ENCODE results near the gene HTATSF1.

The HTATSF1 gene

DNA sequence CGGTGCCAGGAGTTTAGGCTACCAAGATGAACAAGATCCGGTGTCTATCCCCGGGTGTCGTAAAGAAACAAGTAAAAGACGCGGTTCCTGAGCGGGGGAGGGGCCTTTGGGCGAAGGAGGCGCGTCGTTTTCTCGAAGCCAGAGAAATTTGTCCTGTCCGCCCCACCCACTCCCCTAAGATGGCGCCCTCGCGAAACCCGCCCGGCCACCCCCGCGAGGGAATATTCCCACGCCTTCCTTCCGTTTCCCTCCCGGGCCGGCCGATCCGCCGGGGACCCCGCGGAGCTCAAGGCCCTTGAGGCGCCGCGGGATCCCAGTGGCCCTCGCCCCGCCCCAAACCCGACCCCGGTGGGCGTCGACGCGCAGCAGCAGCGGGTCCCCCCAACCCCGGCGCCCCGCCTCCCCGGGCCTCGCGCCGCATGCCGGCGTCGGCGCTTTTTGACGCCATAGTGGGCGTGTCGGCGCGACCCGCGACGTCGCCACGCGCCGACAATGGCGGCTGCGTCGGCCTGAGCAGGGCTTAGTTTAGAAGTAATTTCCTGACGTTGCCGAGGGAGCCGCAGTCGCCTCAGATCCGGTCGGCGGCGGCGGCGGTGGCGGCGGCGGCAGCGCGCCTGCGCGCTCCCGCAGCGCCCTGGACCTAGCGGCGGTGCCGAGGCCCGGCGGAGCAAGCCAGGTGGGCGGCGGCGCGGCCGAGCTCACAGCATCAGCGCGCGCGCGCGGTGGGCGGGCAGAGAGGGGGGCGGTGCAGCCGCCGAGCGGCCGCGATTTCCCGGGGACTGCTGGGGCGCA, 432 bp upstream of the HTATSF1 start:
- peak; percentile 82 for DNase-seq

DNA sequence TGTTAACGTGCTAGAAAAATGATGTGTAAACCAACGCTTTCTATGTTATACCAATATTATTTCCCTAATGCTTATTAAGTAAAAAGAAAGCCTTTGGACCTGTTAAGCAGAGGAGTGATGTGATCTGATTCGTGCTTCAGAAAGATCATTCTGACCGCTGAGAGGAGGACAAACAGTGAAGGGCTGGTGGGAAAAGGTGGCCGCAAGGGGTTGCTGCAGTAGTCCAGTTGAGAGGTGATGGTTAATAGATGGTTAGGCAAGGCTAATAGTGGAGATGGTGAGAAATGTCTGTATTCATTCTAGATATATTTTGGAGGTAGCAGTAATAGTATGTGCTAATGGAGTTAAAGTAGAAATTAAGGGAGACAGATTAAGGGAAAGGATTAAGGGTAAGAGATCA, 21.7 kb downstream of the HTATSF1 start:
- no peak for DNase-seq

- no peak for DNase-seq
These were observed 26.4 kb downstream of the HTATSF1 start for GRCh38 chrX:136523770-136524169.

DNA sequence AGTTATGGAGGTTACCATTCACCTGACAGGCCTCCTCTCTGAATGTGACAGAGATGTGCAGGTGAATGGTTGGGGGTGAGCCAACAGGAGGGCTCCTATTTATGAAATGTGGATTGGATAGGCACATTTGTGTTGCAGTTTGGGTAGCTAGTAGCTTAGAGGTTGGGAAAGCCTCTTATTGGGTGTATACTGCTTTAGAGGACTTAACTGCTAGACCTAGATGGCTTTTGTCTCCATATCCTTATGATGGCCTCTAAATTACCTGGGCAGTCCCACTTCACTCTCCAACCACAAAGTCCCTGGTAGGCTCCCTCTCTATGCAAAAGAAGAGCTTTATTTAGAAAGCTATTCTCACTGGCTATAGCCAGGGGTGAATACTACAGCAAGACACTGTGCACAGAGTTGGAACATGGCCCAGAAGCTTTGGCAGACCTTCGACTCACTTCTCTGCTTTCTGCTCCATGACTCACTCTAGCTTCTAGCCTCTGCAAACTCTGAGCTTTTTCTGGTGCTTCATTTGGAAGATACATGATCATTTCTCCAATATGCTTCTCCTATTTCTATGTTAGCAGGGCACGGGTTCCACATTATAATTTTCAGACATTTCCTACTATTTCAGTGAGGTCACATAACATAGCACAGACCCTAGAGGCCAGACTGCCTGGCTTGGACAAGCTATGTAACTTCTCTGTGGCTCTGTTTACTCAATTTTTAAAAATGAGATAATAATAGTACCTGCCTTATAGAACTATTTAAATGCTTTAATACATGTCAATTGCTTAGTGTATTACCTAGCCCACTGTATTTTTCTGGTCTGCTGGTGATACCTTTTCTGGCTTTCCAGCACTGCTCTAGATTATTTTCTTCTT, 28.6 kb downstream of the HTATSF1 start:
- peak; percentile 71 for DNase-seq

DNA sequence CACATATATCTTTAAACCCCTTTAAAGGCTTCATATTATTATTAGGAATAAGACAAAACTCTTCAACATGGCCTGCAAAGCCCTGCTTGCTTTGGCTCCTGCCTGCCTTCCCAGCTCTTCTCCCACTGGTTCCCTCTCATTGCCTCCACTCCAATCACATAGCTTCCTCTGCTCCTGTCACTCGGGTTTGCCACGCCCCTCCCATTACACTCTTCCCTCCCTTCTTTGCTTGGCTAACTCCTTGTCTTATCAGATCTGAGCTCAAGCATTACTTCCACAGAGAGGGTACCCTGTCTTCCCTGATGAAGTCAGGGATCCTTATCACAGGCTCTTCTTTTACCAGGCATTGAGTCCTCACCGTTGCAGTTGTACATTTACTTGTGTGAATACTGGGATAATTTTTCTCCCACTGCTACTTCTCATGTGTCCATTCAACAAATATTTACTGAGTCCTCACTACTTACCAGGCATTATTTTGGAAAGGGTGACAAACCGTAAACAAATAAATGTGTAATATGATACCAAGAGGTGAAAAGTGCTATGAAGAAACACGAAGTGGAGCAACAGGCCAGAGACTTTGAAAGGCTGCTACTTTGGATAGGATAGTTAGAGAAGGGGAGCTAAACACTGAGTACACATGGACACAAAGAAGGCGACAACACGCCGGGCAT, 31.4 kb downstream of the HTATSF1 start:
- DNase-seq: no peak

DNA sequence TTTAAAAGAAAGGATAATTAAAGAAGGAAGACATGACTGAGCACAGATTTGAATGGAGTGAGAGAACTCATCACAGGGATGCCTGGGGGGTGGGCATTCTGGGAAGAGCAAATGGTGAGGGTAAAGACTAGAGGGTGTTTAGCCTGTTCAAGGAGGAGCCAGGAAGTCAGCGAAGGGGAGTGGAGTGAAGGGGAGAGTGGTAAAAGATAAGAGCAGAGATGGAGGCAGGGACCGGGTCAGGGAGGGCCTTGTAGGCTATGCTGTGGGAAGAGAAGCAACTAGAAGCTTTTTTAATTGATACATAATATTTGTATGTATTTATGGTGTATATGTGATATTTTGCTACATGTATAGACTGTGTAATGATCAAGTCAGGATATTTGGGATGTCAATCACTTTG, 32.4 kb downstream of the HTATSF1 start:
- no peak for DNase-seq

GRCh38 chrX:136531951-136532350, 34.6 kb downstream of the HTATSF1 start, which contains the start of gene VGLL1:
Gene VGLL1, plus strand, starts transcription at chrX:136532215. Its CDS starts 3,806 bp downstream, at chrX:136536021.
- no peak for DNase-seq

DNA sequence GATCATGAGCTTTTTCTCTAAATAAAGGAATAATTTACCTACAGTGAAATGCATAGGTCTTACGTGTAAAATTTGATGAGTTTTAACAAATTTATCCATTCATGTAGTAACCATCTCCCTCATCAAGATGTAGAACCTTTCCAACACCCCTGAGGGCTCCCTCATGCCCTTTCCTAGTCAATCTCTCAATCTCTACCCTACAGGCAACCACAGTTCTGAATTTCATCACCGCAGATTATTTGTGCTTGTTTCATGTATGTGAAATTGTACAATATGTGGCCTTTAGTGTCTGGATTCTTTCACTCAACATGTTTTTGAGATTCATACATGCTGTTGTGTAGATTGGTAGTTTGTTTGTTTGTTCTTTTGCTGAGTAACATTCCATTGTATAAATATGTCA, 36.7 kb downstream of the HTATSF1 start:
- no peak for DNase-seq

DNA sequence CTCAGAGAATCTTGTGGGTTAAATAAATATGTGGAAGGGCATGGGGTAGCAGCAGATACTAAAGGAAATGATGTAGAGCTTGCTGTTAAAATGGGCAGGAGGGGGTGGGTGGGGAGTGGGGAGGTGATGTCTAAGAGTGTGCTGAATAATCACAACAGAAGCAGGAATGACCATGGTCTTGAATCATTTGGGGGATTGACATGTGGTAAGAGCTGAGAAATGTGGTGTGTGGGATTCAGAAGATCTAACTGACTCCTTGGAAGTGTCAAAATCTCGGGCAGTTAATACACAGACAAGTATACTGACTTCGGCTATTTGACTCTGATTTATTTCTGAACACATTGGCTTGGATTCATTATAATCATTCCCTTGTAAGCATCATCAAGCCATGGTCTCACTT, 41.4 kb downstream of the HTATSF1 start:
- no peak for DNase-seq

- DNase-seq: no peak
These were observed 42.8 kb downstream of the HTATSF1 start for GRCh38 chrX:136540226-136540625.

- DNase-seq: no peak
These were observed 43.9 kb downstream of the HTATSF1 start for GRCh38 chrX:136541294-136541693.

DNA sequence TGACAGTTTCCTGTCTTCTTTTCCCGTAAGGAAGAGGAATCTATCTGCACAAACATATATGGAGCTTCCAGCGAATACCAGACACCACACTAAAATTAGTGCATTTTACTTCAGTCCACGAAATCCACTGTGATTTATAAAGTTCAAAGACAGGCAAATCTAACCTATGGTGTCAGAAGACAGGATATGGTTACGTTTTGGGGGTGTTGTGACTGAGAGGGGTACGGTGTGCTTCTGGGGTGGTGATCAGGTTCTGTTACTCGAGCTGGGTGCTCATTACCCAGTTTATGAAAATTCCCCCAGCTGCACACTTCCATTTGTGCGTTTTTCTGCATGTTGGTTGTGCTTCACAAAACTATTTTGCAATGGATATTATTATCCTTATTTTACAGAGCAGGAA, 44.9 kb downstream of the HTATSF1 start:
- no peak for DNase-seq

- no peak for DNase-seq
These were observed 49.0 kb downstream of the HTATSF1 start for GRCh38 chrX:136546371-136546781.

- DNase-seq: no peak
These were observed 51.8 kb downstream of the HTATSF1 start for GRCh38 chrX:136549226-136549625.

GRCh38 chrX:136551410-136551809, 54.0 kb downstream of the HTATSF1 start:
- DNase-seq: no peak

- DNase-seq: no peak
These were observed 58.3 kb downstream of the HTATSF1 start for GRCh38 chrX:136555694-136556093.
